Measurements from ENCODE around the gene KLHL33. TPM values are rescaled to one million over a fixed set of nuclear protein-coding genes. Genes with fewer than 3 reads are reported as not detected.

Gene KLHL33
- total RNA-seq, 4 donors from 2014 or later: 0.50 to 0.92 (median 0.77) TPM

DNA sequence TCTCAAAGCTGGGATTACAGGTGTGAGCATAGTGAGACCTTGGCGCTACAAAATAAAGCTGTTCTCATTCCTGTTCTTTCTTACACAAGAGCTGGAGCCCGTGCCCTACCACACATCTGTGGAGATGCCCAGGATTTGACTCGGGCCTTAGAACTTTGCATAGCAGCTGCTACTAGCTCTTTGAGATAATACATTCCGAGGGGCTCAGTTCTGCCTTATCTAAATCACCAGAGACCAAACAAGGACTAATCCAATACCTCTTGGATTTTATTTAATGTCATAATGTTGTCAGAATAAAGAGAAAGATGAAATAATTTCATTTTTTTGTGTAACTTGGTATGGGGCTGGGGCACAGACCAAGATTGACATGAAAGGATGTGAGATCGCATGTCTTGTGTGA, 40.8 kb upstream of the KLHL33 start:
- Histone ChIP-seq H3K9me3 (no peaks in the 10 kb centered on the region), H3K27ac (replicated peaks in 1 of 4) (no peak overlapping the region), H3K36me3 (peaks cover 0 to 62% (median 36%) of the 10 kb centered on the region in 4 donors), H3K4me1 (peaks cover 7 to 14% (median 10%) of the 10 kb centered on the region in 4 donors), H3K4me3 (no peak overlapping the region), H3K27me3 (no peaks in the 10 kb centered on the region)
- intact Hi-C loops (cut with DNase I): no loop called here
- TF ChIP-seq POLR2A (IDR thresholded peaks at IDR 0.05; ENCODE audit: low read depth) (no peak), POLR2AphosphoS5 (IDR thresholded peaks at IDR 0.05) (no peak), EP300 (IDR thresholded peaks at IDR 0.05) (no peak), CTCF (IDR thresholded peaks at IDR 0.05) (no peak)
- no peak for DNase-seq (ENCODE audit: extremely low spot score)
- WGBS: 84% methylated on average over 5 of the region's 5 CpGs

GRCh38 chr14:20472536-20473169, 36.7 kb upstream of the KLHL33 start:
- H3K9me3 ChIP-seq: no peaks in the 10 kb centered on the region
- peaks cover 0 to 55% (median 36%) of the 10 kb centered on the region in 4 donors for H3K36me3 ChIP-seq
- 87% methylated on average over 2 of the region's 2 CpGs for WGBS
- DNase-seq (ENCODE audit: extremely low spot score): no peak
- no peak overlapping the region for H3K27ac ChIP-seq (replicated peaks in 1 of 4)
- intact Hi-C loops (cut with DNase I): no loop called here
- no peak for TF ChIP-seq EP300 (IDR thresholded peaks at IDR 0.05)
- TF ChIP-seq POLR2AphosphoS5 (IDR thresholded peaks at IDR 0.05): no peak
- TF ChIP-seq CTCF (IDR thresholded peaks at IDR 0.05): no peak
- no peak for TF ChIP-seq POLR2A (IDR thresholded peaks at IDR 0.05; ENCODE audit: low read depth)
- H3K4me3 ChIP-seq: no peak overlapping the region
- H3K27me3 ChIP-seq: no peaks in the 10 kb centered on the region
- H3K4me1 ChIP-seq: peaks cover 22 to 31% (median 27%) of the 10 kb centered on the region in 4 donors

GRCh38 chr14:20470603-20470901, 34.6 kb upstream of the KLHL33 start:
- DNase-seq (ENCODE audit: extremely low spot score): no peak
- H3K9me3 ChIP-seq: no peaks in the 10 kb centered on the region
- intact Hi-C loops (cut with DNase I): no loop called here
- WGBS: 11% methylated on average over 2 of the region's 2 CpGs
- H3K4me3 ChIP-seq: peak overlapping the region; percentile 67 to 89 (median 78)
- H3K4me1 ChIP-seq: peaks cover 14 to 25% (median 19%) of the 10 kb centered on the region in 4 donors
- peak overlapping the region; percentile 80 to 95 (median 88) for H3K27ac ChIP-seq (replicated peaks in 1 of 4)
- H3K27me3 ChIP-seq: no peaks in the 10 kb centered on the region
- peaks cover 0 to 34% (median 25%) of the 10 kb centered on the region in 4 donors for H3K36me3 ChIP-seq
- TF ChIP-seq CTCF (IDR thresholded peaks at IDR 0.05) (no peak), POLR2AphosphoS5 (IDR thresholded peaks at IDR 0.05) (no peak), POLR2A (IDR thresholded peaks at IDR 0.05; ENCODE audit: low read depth) (no peak), EP300 (IDR thresholded peaks at IDR 0.05) (no peak)

DNA sequence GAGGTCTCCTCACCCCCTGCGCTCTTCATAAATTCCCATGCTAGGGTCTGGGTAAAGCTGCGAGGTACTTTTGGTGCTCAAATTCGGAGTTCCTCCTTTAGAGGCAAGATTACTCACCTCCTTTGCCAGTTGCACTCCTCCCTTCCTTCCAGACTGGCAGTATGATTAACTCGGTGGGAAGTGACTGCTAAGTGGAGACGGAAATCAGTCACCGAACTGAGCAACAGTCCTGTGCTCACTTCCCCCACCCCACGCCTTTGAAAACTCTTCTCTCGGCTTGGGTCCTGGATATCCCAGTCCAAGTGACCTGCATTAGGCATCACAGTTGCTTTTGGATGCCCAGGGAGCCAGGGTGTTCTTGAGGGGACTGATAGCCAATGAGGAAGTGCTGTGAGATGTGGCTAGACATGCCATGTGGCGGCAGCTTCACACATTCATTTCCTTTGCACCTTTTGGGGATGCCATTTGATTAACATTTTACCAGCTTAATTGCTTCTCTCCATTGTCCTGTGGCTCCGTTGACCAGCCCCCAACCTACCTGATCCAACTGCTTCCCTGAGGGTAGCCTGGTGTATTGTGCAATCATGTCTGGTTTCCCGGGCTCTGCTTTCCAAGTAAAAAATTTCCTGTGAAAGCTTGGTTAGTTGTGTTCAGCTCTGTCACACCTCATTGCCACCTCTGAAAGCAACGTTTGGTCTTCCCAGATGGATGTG, 34.1 kb upstream of the KLHL33 start:
- H3K4me1 ChIP-seq: peaks cover 14 to 25% (median 19%) of the 10 kb centered on the region in 4 donors
- H3K9me3 ChIP-seq: no peaks in the 10 kb centered on the region
- TF ChIP-seq POLR2AphosphoS5 (IDR thresholded peaks at IDR 0.05) (peak in 1 of 2 donors; percentile 23), CTCF (IDR thresholded peaks at IDR 0.05) (no peak)
- DNase-seq (ENCODE audit: extremely low spot score): no peak
- H3K27ac ChIP-seq (replicated peaks in 1 of 4): peak overlapping the region; percentile 80 to 95 (median 88)
- intact Hi-C loops (cut with DNase I): loop anchor here (10.0 kb wide), 2 partner anchors 515 to 635 kb away; partner anchors contain the start of genes METTL17 and TMEM253
- peak overlapping the region; percentile 67 to 89 (median 78) for H3K4me3 ChIP-seq
- H3K27me3 ChIP-seq: no peaks in the 10 kb centered on the region
- H3K36me3 ChIP-seq: peaks cover 0 to 29% (median 20%) of the 10 kb centered on the region in 4 donors
- WGBS: 3% methylated on average over 12 of the region's 12 CpGs

Data from esophagus muscularis mucosa (tissue), 4 donors.